Activated naive CD8-positive, alpha-beta T cell treated with anti-CD3 and anti-CD28 coated beads, Interleukin-2, amount 50 U/mL, for 16 hours (primary cell): Measurements from ENCODE around the gene CDHR3.
A peak's percentile ranks its signal among the peaks of the same experiment; 100 is the strongest.
"Not testable (repeated sequence)": the region's sequence is repeated elsewhere in the genome, so short reads cannot be mapped to it uniquely, and the experiment has no call there.

Experiments
- DNase-seq: peaks from one replicate; pipeline ENCODE4 v3.0.0-alpha.2; 2020; ENCODE audit warnings: low read depth, low spot score

Gene CDHR3

GRCh38 chr7:105999256-105999655 lies 36.2 kb downstream of the CDHR3 start:
- DNase-seq, result no peak

- DNase-seq, result no peak
Measured at GRCh38 chr7:106001196-106001595, 38.1 kb downstream of the CDHR3 start.

GRCh38 chr7:106001886-106002285 lies 38.8 kb downstream of the CDHR3 start:
- DNase-seq, result no peak

GRCh38 chr7:106003525-106004064 lies 40.5 kb downstream of the CDHR3 start:
- DNase-seq, result no peak

- no peak for DNase-seq
Measured at GRCh38 chr7:106006906-106007305, 43.8 kb downstream of the CDHR3 start.

- DNase-seq, result not testable (repeated sequence)
Measured at GRCh38 chr7:106007796-106008195, 44.7 kb downstream of the CDHR3 start.

- DNase-seq, result peak; percentile 35
Measured at GRCh38 chr7:106009503-106010226, 46.6 kb downstream of the CDHR3 start.

GRCh38 chr7:106010331-106010730 lies 47.3 kb downstream of the CDHR3 start:
- DNase-seq, result no peak

GRCh38 chr7:106010866-106011265 lies 47.8 kb downstream of the CDHR3 start:
- no peak for DNase-seq

- DNase-seq, result no peak
Measured at GRCh38 chr7:106012184-106012583, 49.1 kb downstream of the CDHR3 start.

GRCh38 chr7:106012935-106013439 lies 49.9 kb downstream of the CDHR3 start:
- no peak for DNase-seq

- DNase-seq, result no peak
Measured at GRCh38 chr7:106015381-106016218, 52.5 kb downstream of the CDHR3 start.

- no peak for DNase-seq
Measured at GRCh38 chr7:106016331-106016730, 53.3 kb downstream of the CDHR3 start.

- no peak for DNase-seq
Measured at GRCh38 chr7:106017657-106018056, 54.6 kb downstream of the CDHR3 start.

- DNase-seq, result no peak
Measured at GRCh38 chr7:106018566-106019469, 55.8 kb downstream of the CDHR3 start.

- DNase-seq, result no peak
Measured at GRCh38 chr7:106019470-106019820, 56.4 kb downstream of the CDHR3 start.

GRCh38 chr7:106021151-106022067 lies 58.3 kb downstream of the CDHR3 start:
- no peak for DNase-seq

GRCh38 chr7:106022193-106022821 lies 59.2 kb downstream of the CDHR3 start:
- no peak for DNase-seq

GRCh38 chr7:106023369-106024322 lies 60.6 kb downstream of the CDHR3 start:
- no peak for DNase-seq
